ENCODE measurements around the gene C12orf56. TPM values are rescaled to one million over a fixed set of nuclear protein-coding genes. Genes with fewer than 3 reads are reported as not detected.

Gene C12orf56
- polyA plus RNA-seq, 1 experiment, result 0.22 TPM

DNA sequence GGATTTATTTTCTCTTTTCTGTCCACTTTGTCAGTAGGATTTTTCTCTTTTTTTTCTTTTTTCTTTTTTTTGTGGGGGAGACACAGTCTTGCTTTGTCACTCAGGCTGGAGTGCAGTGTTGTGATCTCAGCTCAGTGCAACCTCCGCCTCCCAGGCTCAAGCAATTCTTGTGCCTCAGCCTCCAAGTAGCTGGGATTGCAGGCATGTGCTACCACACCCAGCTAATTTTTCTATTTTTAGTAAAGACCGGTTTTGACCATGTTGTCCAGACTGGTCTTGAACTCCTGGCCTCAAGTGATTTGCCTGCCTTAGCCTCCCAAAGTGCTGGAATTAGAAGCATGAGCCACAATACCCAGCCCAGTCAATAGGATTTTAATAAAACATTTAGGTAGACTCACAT is 40.3 kb upstream of the C12orf56 start:
- Histone ChIP-seq H3K4me3 (ENCODE audit: low read depth, low read length) (no peak overlapping the region), H3K27me3 (ENCODE audit: control insufficient read depth, insufficient read depth, low read length) (no peaks in the 10 kb centered on the region), H3K9me3 (ENCODE audit: control insufficient read depth, insufficient read depth, low read length) (no peaks in the 10 kb centered on the region), H3K27ac (ENCODE audit: low read depth, low read length) (no peak overlapping the region)
- no peak for DNase-seq (ENCODE audit: low read depth, low spot score)
- CTCF ChIA-PET, result no interaction called here
- TF ChIP-seq, protein P1, sequence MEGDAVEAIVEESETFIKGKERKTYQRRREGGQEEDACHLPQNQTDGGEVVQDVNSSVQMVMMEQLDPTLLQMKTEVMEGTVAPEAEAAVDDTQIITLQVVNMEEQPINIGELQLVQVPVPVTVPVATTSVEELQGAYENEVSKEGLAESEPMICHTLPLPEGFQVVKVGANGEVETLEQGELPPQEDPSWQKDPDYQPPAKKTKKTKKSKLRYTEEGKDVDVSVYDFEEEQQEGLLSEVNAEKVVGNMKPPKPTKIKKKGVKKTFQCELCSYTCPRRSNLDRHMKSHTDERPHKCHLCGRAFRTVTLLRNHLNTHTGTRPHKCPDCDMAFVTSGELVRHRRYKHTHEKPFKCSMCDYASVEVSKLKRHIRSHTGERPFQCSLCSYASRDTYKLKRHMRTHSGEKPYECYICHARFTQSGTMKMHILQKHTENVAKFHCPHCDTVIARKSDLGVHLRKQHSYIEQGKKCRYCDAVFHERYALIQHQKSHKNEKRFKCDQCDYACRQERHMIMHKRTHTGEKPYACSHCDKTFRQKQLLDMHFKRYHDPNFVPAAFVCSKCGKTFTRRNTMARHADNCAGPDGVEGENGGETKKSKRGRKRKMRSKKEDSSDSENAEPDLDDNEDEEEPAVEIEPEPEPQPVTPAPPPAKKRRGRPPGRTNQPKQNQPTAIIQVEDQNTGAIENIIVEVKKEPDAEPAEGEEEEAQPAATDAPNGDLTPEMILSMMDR (IDR thresholded peaks at IDR 0.05; ENCODE audit: low read depth, low read length), result no peak
- POLR2A ChIA-PET, result no interaction called here

DNA sequence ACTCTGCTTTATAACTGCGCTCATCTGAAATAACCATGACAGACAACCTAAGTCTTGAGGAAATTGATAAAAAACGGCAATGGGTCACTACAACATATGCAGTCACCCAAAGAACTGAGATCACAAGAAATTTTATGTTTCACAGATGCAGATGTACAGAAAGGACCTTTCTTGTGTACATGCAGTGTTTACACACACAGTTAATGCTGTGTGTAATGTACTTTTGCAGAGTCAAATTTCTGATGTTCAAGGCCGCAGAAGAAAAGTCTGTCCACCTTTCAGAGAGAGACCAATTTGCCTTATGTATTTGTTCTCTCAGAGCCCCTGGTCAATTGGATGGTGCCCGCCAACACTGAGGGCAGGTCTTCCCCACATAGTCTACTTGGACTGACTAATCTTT is 38.4 kb upstream of the C12orf56 start:
- ChIA-PET POLR2A (no interaction called here), CTCF (no interaction called here)
- Histone ChIP-seq H3K27ac (ENCODE audit: low read depth, low read length) (no peak overlapping the region), H3K4me3 (ENCODE audit: low read depth, low read length) (no peak overlapping the region), H3K27me3 (ENCODE audit: control insufficient read depth, insufficient read depth, low read length) (no peaks in the 10 kb centered on the region), H3K9me3 (ENCODE audit: control insufficient read depth, insufficient read depth, low read length) (no peaks in the 10 kb centered on the region)
- DNase-seq (ENCODE audit: low read depth, low spot score), result no peak
- TF ChIP-seq, protein P1 (IDR thresholded peaks at IDR 0.05; ENCODE audit: low read depth, low read length), result no peak

DNA sequence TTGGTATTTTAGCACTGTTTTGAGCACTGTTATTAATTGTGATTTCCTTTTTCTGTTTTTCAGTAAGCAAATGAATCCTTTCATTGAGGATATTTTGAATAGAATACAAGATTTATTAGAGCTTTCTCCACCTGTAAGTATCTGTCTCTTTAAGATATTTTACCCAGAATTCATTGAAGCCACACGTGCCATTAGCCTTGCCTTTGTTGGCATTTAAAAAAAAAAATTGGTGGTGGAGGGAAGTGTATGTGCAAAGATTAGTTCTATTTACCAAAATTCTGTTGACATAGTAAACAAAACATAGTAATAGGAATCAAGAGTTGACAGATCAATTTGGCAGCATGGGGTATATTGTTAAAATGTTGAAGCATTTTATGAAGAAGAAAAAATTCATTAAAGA is 37.4 kb upstream of the C12orf56 start:
- Histone ChIP-seq H3K9me3 (ENCODE audit: control insufficient read depth, insufficient read depth, low read length) (no peaks in the 10 kb centered on the region), H3K27ac (ENCODE audit: low read depth, low read length) (no peak overlapping the region), H3K27me3 (ENCODE audit: control insufficient read depth, insufficient read depth, low read length) (no peaks in the 10 kb centered on the region), H3K4me3 (ENCODE audit: low read depth, low read length) (no peak overlapping the region)
- POLR2A ChIA-PET, result no interaction called here
- no peak for DNase-seq (ENCODE audit: low read depth, low spot score)
- CTCF ChIA-PET, result interaction anchor here (1.3 kb wide), 1 partner anchor 10 kb away, joined by 3 read pairs; no protein-coding TSS in a partner anchor
- TF ChIP-seq, protein P1 (IDR thresholded peaks at IDR 0.05; ENCODE audit: low read depth, low read length), result no peak

DNA sequence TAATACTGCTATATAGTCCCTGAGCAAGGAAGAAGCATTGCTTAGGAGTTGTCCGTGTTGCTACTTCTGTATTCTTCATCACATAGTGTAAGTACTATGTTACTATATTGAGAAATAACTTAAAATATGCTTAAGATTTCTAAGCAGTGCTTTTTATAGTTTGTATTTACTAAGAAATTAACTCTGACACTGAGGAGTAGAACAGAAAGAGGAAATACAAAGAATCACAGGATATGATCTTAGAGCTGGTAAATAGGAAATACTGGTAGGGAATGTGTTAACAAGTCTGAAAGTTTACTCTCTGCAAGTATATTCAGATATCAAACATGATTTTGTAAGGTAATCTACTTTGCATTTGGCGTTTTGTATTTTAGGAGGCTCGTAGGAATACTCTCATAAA is 29.1 kb upstream of the C12orf56 start:
- no peak overlapping the region for H3K27ac ChIP-seq (ENCODE audit: low read depth, low read length)
- TF ChIP-seq, protein P1 (IDR thresholded peaks at IDR 0.05; ENCODE audit: low read depth, low read length), result no peak
- CTCF ChIA-PET, result no interaction called here

DNA sequence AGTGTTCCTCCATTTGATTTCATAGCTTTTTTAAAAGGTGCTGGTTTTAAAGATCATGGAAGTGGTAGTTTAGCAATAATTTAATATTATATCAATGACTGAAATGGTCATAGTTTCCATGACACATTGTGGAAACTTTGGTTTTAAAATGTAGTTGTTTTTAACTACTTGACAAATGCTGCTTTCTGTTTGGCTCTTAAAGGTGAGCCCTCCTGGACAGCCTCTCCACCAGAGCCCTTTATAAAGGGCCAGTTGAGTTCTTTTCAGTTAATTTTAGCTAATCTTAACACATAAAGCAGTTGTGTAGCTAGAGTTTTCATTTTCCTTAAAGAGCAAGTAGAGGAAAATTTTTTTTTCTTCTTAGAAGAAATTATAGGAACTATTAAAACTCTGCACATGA is 27.7 kb upstream of the C12orf56 start:
- TF ChIP-seq, protein P1 (IDR thresholded peaks at IDR 0.05; ENCODE audit: low read depth, low read length), result no peak
- H3K27me3 ChIP-seq (ENCODE audit: control insufficient read depth, insufficient read depth, low read length), result no peaks in the 10 kb centered on the region
- H3K27ac ChIP-seq (ENCODE audit: low read depth, low read length), result no peak overlapping the region
- ChIA-PET CTCF (interaction anchor here (0.8 to 1.6 kb wide), 3 partner anchors 10 to 592 kb away, joined by 3 to 4 read pairs (median 3); no protein-coding TSS in a partner anchor), POLR2A (no interaction called here)
- H3K9me3 ChIP-seq (ENCODE audit: control insufficient read depth, insufficient read depth, low read length), result no peaks in the 10 kb centered on the region
- no peak for DNase-seq (ENCODE audit: low read depth, low spot score)
- H3K4me3 ChIP-seq (ENCODE audit: low read depth, low read length), result no peak overlapping the region

More for the DNA sequence above, 29.1 kb upstream of the C12orf56 start:
- Histone ChIP-seq H3K27me3 (ENCODE audit: control insufficient read depth, insufficient read depth, low read length) (no peaks in the 10 kb centered on the region), H3K9me3 (ENCODE audit: control insufficient read depth, insufficient read depth, low read length) (no peaks in the 10 kb centered on the region), H3K4me3 (ENCODE audit: low read depth, low read length) (no peak overlapping the region)
- DNase-seq (ENCODE audit: low read depth, low spot score), result no peak
- POLR2A ChIA-PET, result no interaction called here

All from AG04450 (cell line).